ENCODE data around the gene PRDM5.

- TF ChIP-seq CTCF (conservative IDR thresholded peaks at IDR 0.05 in 1 of 2, IDR thresholded peaks at IDR 0.05 in 1 of 2; ENCODE audit: low read depth in 1 of 2, low read length in 2 of 2) = no peak
- no peak for TF ChIP-seq EZH2 (IDR thresholded peaks at IDR 0.05; ENCODE audit: low read length, missing control alignments)
Observed at GRCh38 chr4:120753854-120754253, 168.7 kb downstream of the PRDM5 start.

Data from fibroblast of lung (primary cell).